ENCODE results near the gene MAP3K14.
A peak's percentile ranks its signal among the peaks of the same experiment; 100 is the strongest.

MAP3K14 gene

GRCh38 chr17:45312477-45313420 is 4.1 kb downstream of the MAP3K14 start:
- H3K4me1 ChIP-seq (ENCODE audit: control insufficient read depth, low read length), result peaks cover 76% of the 10 kb centered on the region
- peak overlapping the region; percentile 72 for H3K27ac ChIP-seq (ENCODE audit: low read depth, low read length)
- H3K27me3 ChIP-seq (ENCODE audit: control insufficient read depth, low read length), result no peaks in the 10 kb centered on the region
- no peaks in the 10 kb centered on the region for H3K9me3 ChIP-seq (ENCODE audit: control insufficient read depth, insufficient read depth, low read length)
- peaks cover 26% of the 10 kb centered on the region for H3K36me3 ChIP-seq (ENCODE audit: control insufficient read depth, low read length)
- peaks cover 81% of the 10 kb centered on the region for H3K79me2 ChIP-seq (ENCODE audit: control insufficient read depth, low read length)
- peak overlapping the region; percentile 81 for H3K4me2 ChIP-seq (ENCODE audit: low read length)
- no peaks in the 10 kb centered on the region for H3K9me2 ChIP-seq (replicated peaks; ENCODE audit: control insufficient read depth, low read length)
- TF ChIP-seq EZH2phosphoT487 (IDR thresholded peaks at IDR 0.05; ENCODE audit: borderline replicate concordance, low read length) (no peak), CTCF (IDR thresholded peaks at IDR 0.05; ENCODE audit: low read depth, low read length, poor library complexity, severe bottlenecking) (no peak)
- peak overlapping the region; percentile 97 for H3K4me3 ChIP-seq (ENCODE audit: low read length)
- peaks cover 23% of the 10 kb centered on the region for H3F3A ChIP-seq (ENCODE audit: control insufficient read depth, insufficient read depth)
- no peaks in the 10 kb centered on the region for H4K20me1 ChIP-seq (ENCODE audit: control insufficient read depth, insufficient read depth, low read depth, low read length)

GRCh38 chr17:45311760-45312476 is 4.9 kb downstream of the MAP3K14 start:
- Histone ChIP-seq H4K20me1 (ENCODE audit: control insufficient read depth, insufficient read depth, low read depth, low read length) (no peaks in the 10 kb centered on the region), H3F3A (ENCODE audit: control insufficient read depth, insufficient read depth) (peaks cover 23% of the 10 kb centered on the region), H3K4me2 (ENCODE audit: low read length) (peak overlapping the region; percentile 81), H3K4me1 (ENCODE audit: control insufficient read depth, low read length) (peaks cover 79% of the 10 kb centered on the region), H3K27me3 (ENCODE audit: control insufficient read depth, low read length) (no peaks in the 10 kb centered on the region), H3K9me3 (ENCODE audit: control insufficient read depth, insufficient read depth, low read length) (no peaks in the 10 kb centered on the region), H3K79me2 (ENCODE audit: control insufficient read depth, low read length) (peaks cover 85% of the 10 kb centered on the region), H3K4me3 (ENCODE audit: low read length) (peak overlapping the region; percentile 97), H3K9me2 (replicated peaks; ENCODE audit: control insufficient read depth, low read length) (no peaks in the 10 kb centered on the region), H3K36me3 (ENCODE audit: control insufficient read depth, low read length) (peaks cover 26% of the 10 kb centered on the region), H3K27ac (ENCODE audit: low read depth, low read length) (peak overlapping the region; percentile 72)
- TF ChIP-seq EZH2phosphoT487 (IDR thresholded peaks at IDR 0.05; ENCODE audit: borderline replicate concordance, low read length) (no peak), CTCF (IDR thresholded peaks at IDR 0.05; ENCODE audit: low read depth, low read length, poor library complexity, severe bottlenecking) (no peak)

GRCh38 chr17:45311401-45311759 is 5.4 kb downstream of the MAP3K14 start:
- H3K4me3 ChIP-seq (ENCODE audit: low read length), result no peak overlapping the region
- H3K4me2 ChIP-seq (ENCODE audit: low read length), result peak overlapping the region; percentile 81
- no peaks in the 10 kb centered on the region for H3K9me2 ChIP-seq (replicated peaks; ENCODE audit: control insufficient read depth, low read length)
- TF ChIP-seq CTCF (IDR thresholded peaks at IDR 0.05; ENCODE audit: low read depth, low read length, poor library complexity, severe bottlenecking) (no peak), EZH2phosphoT487 (IDR thresholded peaks at IDR 0.05; ENCODE audit: borderline replicate concordance, low read length) (no peak)
- H3K9me3 ChIP-seq (ENCODE audit: control insufficient read depth, insufficient read depth, low read length), result no peaks in the 10 kb centered on the region
- no peak overlapping the region for H3K27ac ChIP-seq (ENCODE audit: low read depth, low read length)
- H3K36me3 ChIP-seq (ENCODE audit: control insufficient read depth, low read length), result peaks cover 30% of the 10 kb centered on the region
- H3K4me1 ChIP-seq (ENCODE audit: control insufficient read depth, low read length), result peaks cover 79% of the 10 kb centered on the region
- H3F3A ChIP-seq (ENCODE audit: control insufficient read depth, insufficient read depth), result peaks cover 23% of the 10 kb centered on the region
- no peaks in the 10 kb centered on the region for H4K20me1 ChIP-seq (ENCODE audit: control insufficient read depth, insufficient read depth, low read depth, low read length)
- peaks cover 89% of the 10 kb centered on the region for H3K79me2 ChIP-seq (ENCODE audit: control insufficient read depth, low read length)
- no peaks in the 10 kb centered on the region for H3K27me3 ChIP-seq (ENCODE audit: control insufficient read depth, low read length)

Measured in DOHH2 (cell line).